8988T (cell line): ENCODE data around the gene STARD3.
A peak's percentile ranks its signal among the peaks of the same experiment; 100 is the strongest.

Experiments used
- DNase-seq: peaks from one replicate; pipeline ENCODE4 v3.0.0; 2011

The STARD3 gene

GRCh38 chr17:39604911-39605491 lies 31.9 kb upstream of the STARD3 start:
- no peak for DNase-seq

- DNase-seq, result no peak
These were observed 31.2 kb upstream of the STARD3 start for GRCh38 chr17:39605492-39606433.

- peak; percentile 75 for DNase-seq
These were observed 30.4 kb upstream of the STARD3 start for GRCh38 chr17:39606434-39607056.

- DNase-seq, result no peak
These were observed 29.7 kb upstream of the STARD3 start for GRCh38 chr17:39607057-39607850.

- no peak for DNase-seq
These were observed 29.2 kb upstream of the STARD3 start, which contains the start of gene NEUROD2 for GRCh38 chr17:39607851-39608130. NEUROD2 (minus strand) TSS chr17:39607920; CDS start chr17:39606599, 1,321 bp downstream.

- no peak for DNase-seq
These were observed 28.6 kb upstream of the STARD3 start for GRCh38 chr17:39608142-39608981.

GRCh38 chr17:39609416-39610025 lies 27.4 kb upstream of the STARD3 start:
- DNase-seq, result no peak

- no peak for DNase-seq
These were observed 25.4 kb upstream of the STARD3 start for GRCh38 chr17:39611401-39612112.

- DNase-seq, result no peak
These were observed 24.6 kb upstream of the STARD3 start for GRCh38 chr17:39612291-39612894.

- no peak for DNase-seq
These were observed 23.9 kb upstream of the STARD3 start for GRCh38 chr17:39612935-39613464.

- no peak for DNase-seq
These were observed 22.3 kb upstream of the STARD3 start for GRCh38 chr17:39614545-39615157.

- no peak for DNase-seq
These were observed 21.5 kb upstream of the STARD3 start for GRCh38 chr17:39615434-39615833.

- no peak for DNase-seq
These were observed 19.9 kb upstream of the STARD3 start for GRCh38 chr17:39617100-39617445.

- DNase-seq, result peak; percentile 75
These were observed 19.3 kb upstream of the STARD3 start for GRCh38 chr17:39617446-39618245.

GRCh38 chr17:39618246-39618913 lies 18.6 kb upstream of the STARD3 start:
- no peak for DNase-seq

- DNase-seq, result no peak
These were observed 17.8 kb upstream of the STARD3 start for GRCh38 chr17:39618956-39619785.

GRCh38 chr17:39619786-39620101 lies 17.2 kb upstream of the STARD3 start:
- DNase-seq, result no peak
